OCI-LY1 (cell line): ENCODE measurements around the gene GRK4.

ENCODE experiments used
- H2AFZ ChIP-seq: fragments of 200-600 bp; sonication (generic), shearing (Covaris generic); 2 replicates; pipeline ENCODE4 v1.6.0; 2014; ENCODE audit warnings: antibody characterized with exemption, mild to moderate bottlenecking, low read length
- H3F3A ChIP-seq: fragments of 200-600 bp; sonication (generic), shearing (Covaris generic); 2 replicates; pipeline ENCODE4 v1.6.0; 2014; ENCODE audit warnings: mild to moderate bottlenecking, antibody characterized with exemption, low read length, moderate library complexity; ENCODE audit not compliant: insufficient read depth
- H3K27ac ChIP-seq: fragments of 200-600 bp; sonication (generic); 2 replicates; pipeline ENCODE4 v1.5.1; 2014; ENCODE audit warnings: low read length, mixed run types, mild to moderate bottlenecking, low read depth; ENCODE audit not compliant: poor library complexity, severe bottlenecking
- H3K27me3 ChIP-seq: fragments of 200-600 bp; sonication (generic); 2 replicates; pipeline ENCODE4 v1.6.0; 2014; ENCODE audit warnings: antibody characterized with exemption, mild to moderate bottlenecking, low read length, moderate library complexity; ENCODE audit not compliant: insufficient read depth
- H3K36me3 ChIP-seq: fragments of 200-600 bp; sonication (generic); 2 replicates; pipeline ENCODE4 v1.6.1; 2014; ENCODE audit warnings: mild to moderate bottlenecking, antibody characterized with exemption, low read length, moderate library complexity, mixed read lengths; ENCODE audit not compliant: insufficient read depth
- H3K4me1 ChIP-seq: fragments of 200-600 bp; sonication (generic); 2 replicates; pipeline ENCODE4 v1.5.1; 2014; ENCODE audit warnings: mild to moderate bottlenecking, low read length, moderate library complexity; ENCODE audit not compliant: insufficient read depth, severe bottlenecking
- H3K4me2 ChIP-seq: fragments of 200-600 bp; sonication (generic), shearing (Covaris generic); 2 replicates; pipeline ENCODE4 v1.6.1; 2014; ENCODE audit warnings: low read length
- H3K4me3 ChIP-seq: fragments of 200-600 bp; sonication (generic); 2 replicates; pipeline ENCODE4 v1.5.1; 2014; ENCODE audit warnings: low read length, low read depth, mild to moderate bottlenecking, mixed read lengths; ENCODE audit not compliant: poor library complexity, severe bottlenecking
- H3K79me2 ChIP-seq: fragments of 200-600 bp; shearing (Covaris generic); 2 replicates; pipeline ENCODE4 v1.6.1; 2016; ENCODE audit warnings: mixed run types, low read length, mixed read lengths; ENCODE audit not compliant: insufficient read depth
- H3K9ac ChIP-seq: fragments of 200-600 bp; sonication (generic), shearing (Covaris generic); 2 replicates; pipeline ENCODE4 v1.6.1; 2014; ENCODE audit warnings: mild to moderate bottlenecking, low read length, mixed read lengths
- H3K9me2 ChIP-seq: fragments of 200-600 bp; sonication (generic), shearing (Covaris generic); 2 replicates; pipeline ENCODE4 v1.6.1; 2014; ENCODE audit warnings: low read depth, mild to moderate bottlenecking, low read length, mixed read lengths
- H3K9me3 ChIP-seq: fragments of 200-600 bp; shearing (Covaris generic); 2 replicates; pipeline ENCODE4 v1.6.1; 2014; ENCODE audit warnings: low read length, mixed read lengths
- H4K20me1 ChIP-seq: fragments of 200-600 bp; sonication (generic), shearing (Covaris generic); 2 replicates; pipeline ENCODE4 v1.6.0; 2016; ENCODE audit warnings: mild to moderate bottlenecking, low read length; ENCODE audit not compliant: insufficient read depth
- CTCF ChIP-seq: fragments of 200-600 bp; sonication (generic), shearing (Covaris generic); IDR thresholded peaks from 2 replicates; pipeline ENCODE4 v1.5.1; 2017; ENCODE audit warnings: mild to moderate bottlenecking, antibody characterized with exemption, low read length, moderate library complexity, mixed read lengths
- EZH2 ChIP-seq: fragments of 200-600 bp; sonication (generic), shearing (Covaris generic); IDR thresholded peaks from 2 replicates; pipeline ENCODE4 v1.8.0; 2017; ENCODE audit warnings: borderline replicate concordance, mixed run types, mild to moderate bottlenecking, antibody characterized with exemption, low read length, moderate library complexity, mixed read lengths

GRK4 gene

DNA sequence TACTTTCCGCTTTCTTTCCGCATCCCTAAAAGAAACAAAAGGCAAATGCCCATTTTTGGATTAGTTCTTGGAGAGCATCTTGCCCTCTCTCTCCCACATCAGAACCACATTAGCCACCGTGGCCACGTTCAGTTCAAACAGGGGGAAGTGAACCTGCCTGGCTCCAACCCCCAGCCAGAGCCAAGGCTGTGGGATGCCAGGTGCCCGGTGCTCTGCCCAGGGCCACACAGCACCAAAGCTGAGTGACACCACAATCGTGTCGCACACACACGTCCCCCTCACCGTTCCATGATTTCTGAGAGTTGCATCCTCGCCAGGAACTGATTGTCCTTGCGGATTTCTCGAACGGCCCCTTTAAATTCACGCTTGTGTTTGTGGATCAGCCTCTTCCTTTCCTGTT is 24.5 kb upstream of the GRK4 start:
- Histone ChIP-seq H3K9me2 (no peaks in the 10 kb centered on the region), H3K9me3 (no peaks in the 10 kb centered on the region), H3K9ac (no peak overlapping the region), H3K36me3 (peaks cover 65% of the 10 kb centered on the region), H2AFZ (no peak overlapping the region), H3K79me2 (no peaks in the 10 kb centered on the region), H4K20me1 (no peaks in the 10 kb centered on the region), H3F3A (0 out of 2 replicates have a peak, but pooled peaks cover 3% of the 10 kb centered on the region), H3K4me2 (no peak overlapping the region), H3K27me3 (no peaks in the 10 kb centered on the region), H3K27ac (no peak overlapping the region), H3K4me1 (peaks cover 43% of the 10 kb centered on the region), H3K4me3 (no peak overlapping the region)
- TF ChIP-seq CTCF (no peak), EZH2 (no peak)

GRCh38 chr4:2939383-2940243 is 23.8 kb upstream of the GRK4 start:
- no peak overlapping the region for H3K9ac ChIP-seq
- H3K9me3 ChIP-seq, result no peaks in the 10 kb centered on the region
- H3K4me3 ChIP-seq, result no peak overlapping the region
- H3K79me2 ChIP-seq, result no peaks in the 10 kb centered on the region
- peaks cover 43% of the 10 kb centered on the region for H3K4me1 ChIP-seq
- H2AFZ ChIP-seq, result no peak overlapping the region
- TF ChIP-seq CTCF (no peak), EZH2 (no peak)
- H3K36me3 ChIP-seq, result peaks cover 65% of the 10 kb centered on the region
- no peak overlapping the region for H3K4me2 ChIP-seq
- no peaks in the 10 kb centered on the region for H3K27me3 ChIP-seq
- H3K27ac ChIP-seq, result no peak overlapping the region
- H4K20me1 ChIP-seq, result no peaks in the 10 kb centered on the region
- H3F3A ChIP-seq, result 0 out of 2 replicates have a peak, but pooled peaks cover 3% of the 10 kb centered on the region
- no peaks in the 10 kb centered on the region for H3K9me2 ChIP-seq

DNA sequence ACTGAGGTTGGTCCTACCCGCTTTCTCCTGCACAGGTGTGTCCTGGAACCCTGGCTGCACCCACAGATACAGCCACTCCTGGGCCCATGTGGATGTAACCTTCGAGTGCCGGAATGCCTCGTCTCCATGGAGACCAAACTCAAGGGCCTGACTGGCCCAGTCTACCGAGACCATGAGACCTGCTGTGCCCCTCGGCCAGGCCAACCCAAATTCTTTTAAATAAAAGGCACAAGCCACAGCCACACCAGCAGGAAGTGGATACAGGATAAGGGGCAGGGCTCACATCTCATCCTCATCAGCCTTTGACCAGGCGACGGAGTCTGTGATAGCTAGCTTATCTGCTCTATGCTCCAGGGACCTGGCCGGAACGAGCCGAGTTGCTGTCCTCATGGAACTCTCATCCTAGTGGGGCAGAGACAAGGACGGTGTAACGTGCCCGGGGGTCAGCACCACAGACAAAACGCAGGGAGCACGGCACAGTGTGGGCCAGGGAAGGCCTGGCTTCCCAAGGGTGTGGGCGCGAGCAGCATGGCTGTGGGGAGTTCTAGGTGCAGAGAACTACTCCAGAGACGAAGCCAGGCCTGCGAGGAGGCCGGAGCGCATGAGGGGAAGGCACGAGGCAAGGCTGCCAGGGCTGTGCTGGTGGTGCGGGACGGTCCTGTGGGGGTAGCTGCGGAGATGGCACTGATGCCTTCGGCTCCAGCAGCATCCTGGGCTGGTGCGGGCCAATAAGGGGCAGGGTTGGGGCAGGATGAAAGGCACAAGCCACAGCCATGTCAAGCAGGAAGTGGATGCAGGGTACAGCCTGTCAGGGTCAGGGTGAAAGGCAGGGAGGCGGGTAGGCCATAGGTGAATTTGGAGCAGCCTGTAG is 22.9 kb upstream of the GRK4 start:
- no peaks in the 10 kb centered on the region for H3K9me2 ChIP-seq
- no peak for TF ChIP-seq EZH2
- no peak for TF ChIP-seq CTCF

More for the DNA sequence above, 22.9 kb upstream of the GRK4 start:
- H3K9me3 ChIP-seq, result no peaks in the 10 kb centered on the region
- H3K4me2 ChIP-seq, result no peak overlapping the region
- H3F3A ChIP-seq, result 0 out of 2 replicates have a peak, but pooled peaks cover 3% of the 10 kb centered on the region
- H2AFZ ChIP-seq, result no peak overlapping the region
- no peak overlapping the region for H3K27ac ChIP-seq
- no peaks in the 10 kb centered on the region for H4K20me1 ChIP-seq
- no peaks in the 10 kb centered on the region for H3K79me2 ChIP-seq
- H3K36me3 ChIP-seq, result peaks cover 72% of the 10 kb centered on the region
- no peak overlapping the region for H3K9ac ChIP-seq
- H3K4me1 ChIP-seq, result peaks cover 42% of the 10 kb centered on the region
- H3K4me3 ChIP-seq, result no peak overlapping the region
- no peaks in the 10 kb centered on the region for H3K27me3 ChIP-seq
